OCI-LY7 (cell line): ENCODE measurements around the gene NECAB2. TPM values are rescaled to one million over a fixed set of nuclear protein-coding genes. Genes with fewer than 3 reads are reported as not detected.

ENCODE experiments used
- BruUV-seq: library from RNA; stranded (reverse); fragments of 400-500 nt; replicated peaks from 2 replicates; lab custom pipeline; 2021; lab: Mats Ljungman, UMichigan
- CTCF ChIA-PET: fragments of 300-600 bp; sonication (Branson Sonifier 250); formaldehyde crosslinking; loops from one replicate; lab custom pipeline; 2022; ENCODE audit warnings: antibody characterized with exemption; ENCODE audit not compliant: unreplicated experiment; lab: Charles Lee
- POLR2A ChIA-PET: fragments of 300-600 bp; sonication (Branson Sonifier 250); formaldehyde crosslinking; loops from one replicate; lab custom pipeline; 2022; ENCODE audit warnings: antibody characterized with exemption; lab: Charles Lee
- DNase-seq: peaks from one replicate; pipeline ENCODE4 v3.0.0-alpha.2; 2015; ENCODE audit warnings: low spot score
- H2AFZ ChIP-seq: fragments of 200-600 bp; sonication (generic), shearing (Covaris generic); 2 replicates; pipeline ENCODE4 v1.6.1; 2014; ENCODE audit warnings: mild to moderate bottlenecking, antibody characterized with exemption, low read length, moderate library complexity
- H3K27ac ChIP-seq: fragments of 200-600 bp; sonication (generic); 2 replicates; pipeline ENCODE4 v1.5.1; 2014; ENCODE audit warnings: mixed run types, low read depth, mild to moderate bottlenecking, moderate library complexity, low read length, inconsistent platforms; ENCODE audit not compliant: poor library complexity, severe bottlenecking
- H3K36me3 ChIP-seq: fragments of 200-600 bp; sonication (generic); 2 replicates; pipeline ENCODE4 v1.6.1; 2014; ENCODE audit warnings: mild to moderate bottlenecking, antibody characterized with exemption, low read length, moderate library complexity, mixed read lengths; ENCODE audit not compliant: insufficient read depth
- H3K4me1 ChIP-seq: fragments of 200-600 bp; sonication (generic); 2 replicates; pipeline ENCODE4 v1.5.1; 2014; ENCODE audit warnings: mild to moderate bottlenecking, low read length; ENCODE audit not compliant: insufficient read depth, poor library complexity, severe bottlenecking
- H3K4me2 ChIP-seq: fragments of 200-600 bp; sonication (generic); 2 replicates; pipeline ENCODE4 v1.6.1; 2014; ENCODE audit warnings: mild to moderate bottlenecking, low read length
- H3K4me3 ChIP-seq: fragments of 200-600 bp; sonication (generic); 2 replicates; pipeline ENCODE4 v1.5.1; 2014; ENCODE audit warnings: mild to moderate bottlenecking, low read depth, low read length; ENCODE audit not compliant: poor library complexity, severe bottlenecking
- H3K79me2 ChIP-seq: fragments of 200-600 bp; sonication (generic); 2 replicates; pipeline ENCODE4 v1.6.1; 2016; ENCODE audit warnings: low read depth, mild to moderate bottlenecking, low read length, moderate library complexity, mixed read lengths; ENCODE audit not compliant: insufficient read depth
- H3K9me2 ChIP-seq: fragments of 200-600 bp; sonication (generic); 2 replicates; pipeline ENCODE4 v1.6.1; 2016; ENCODE audit warnings: mild to moderate bottlenecking, low read length, mixed read lengths; ENCODE audit not compliant: insufficient read depth
- H3K9me3 ChIP-seq: fragments of 200-600 bp; sonication (generic); 2 replicates; pipeline ENCODE4 v1.6.1; 2014; ENCODE audit warnings: mild to moderate bottlenecking, mixed run types, low read length, mixed read lengths
- H4K20me1 ChIP-seq: fragments of 200-600 bp; sonication (generic); 2 replicates; pipeline ENCODE4 v1.6.1; 2014; ENCODE audit warnings: mild to moderate bottlenecking, antibody characterized with exemption, low read length, moderate library complexity, mixed read lengths; ENCODE audit not compliant: insufficient read depth
- EZH2phosphoT487 ChIP-seq: fragments of 200-600 bp; sonication (generic); IDR thresholded peaks from 2 replicates; pipeline ENCODE4 v1.6.1; 2018; ENCODE audit warnings: low read depth, borderline replicate concordance, mild to moderate bottlenecking, mixed run types, antibody characterized with exemption, low read length, moderate library complexity, mixed read lengths
- intact Hi-C: fragments of 100-400 bp; cut with micrococcal nuclease; formaldehyde crosslinking; loops from one replicate; pipeline ENCODE4 v1.10.0; 2022; ENCODE audit not compliant: unreplicated experiment
- total RNA-seq, 2 experiments: library from RNA; depleted of rRNA in 1 of 2; stranded (reverse); fragments of >200 nt in 1 of 2; shearing (Covaris generic) in 1 of 2; gene quantifications; 2 replicates each; pipeline ENCODE4 v1.2.3, GENCODE V29; 2014 to 2022
- TF ChIP-seq, protein P1 (sequence below): fragments of 200-600 bp; sonication (generic); conservative IDR thresholded peaks from 2 replicates; pipeline ENCODE4 v1.5.1; 2014; ENCODE audit warnings: mild to moderate bottlenecking, antibody characterized with exemption, low read length, moderate library complexity, mixed read lengths

NECAB2 gene
- total RNA-seq, 2 experiments from 2014 or later = not detected

DNA sequence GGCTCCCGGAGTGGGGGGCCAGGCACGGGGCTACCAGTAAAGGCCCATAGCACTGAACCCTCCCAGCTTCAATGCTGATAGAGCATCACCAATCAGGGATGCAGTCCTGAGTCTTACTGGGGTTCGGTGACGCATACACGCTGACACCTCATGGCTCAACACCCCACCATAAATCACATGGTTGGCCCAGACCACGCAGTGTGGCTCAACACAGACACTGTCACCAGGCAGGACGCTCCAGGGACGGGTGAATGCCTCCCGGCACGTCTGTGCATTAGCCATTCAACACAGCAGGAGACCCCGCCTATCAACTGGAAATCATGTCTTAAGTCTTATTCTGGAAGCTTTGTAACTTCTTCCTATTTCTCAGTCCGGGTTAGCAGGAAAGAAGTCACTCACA lies 35.0 kb downstream of the NECAB2 start:
- ChIA-PET CTCF (no interaction called here), POLR2A (no interaction called here)
- H3K4me2 ChIP-seq = no peak overlapping the region
- H4K20me1 ChIP-seq = no peaks in the 10 kb centered on the region
- BruUV-seq = no TSS peak
- TF ChIP-seq EZH2phosphoT487 = no peak
- TF ChIP-seq, protein P1, sequence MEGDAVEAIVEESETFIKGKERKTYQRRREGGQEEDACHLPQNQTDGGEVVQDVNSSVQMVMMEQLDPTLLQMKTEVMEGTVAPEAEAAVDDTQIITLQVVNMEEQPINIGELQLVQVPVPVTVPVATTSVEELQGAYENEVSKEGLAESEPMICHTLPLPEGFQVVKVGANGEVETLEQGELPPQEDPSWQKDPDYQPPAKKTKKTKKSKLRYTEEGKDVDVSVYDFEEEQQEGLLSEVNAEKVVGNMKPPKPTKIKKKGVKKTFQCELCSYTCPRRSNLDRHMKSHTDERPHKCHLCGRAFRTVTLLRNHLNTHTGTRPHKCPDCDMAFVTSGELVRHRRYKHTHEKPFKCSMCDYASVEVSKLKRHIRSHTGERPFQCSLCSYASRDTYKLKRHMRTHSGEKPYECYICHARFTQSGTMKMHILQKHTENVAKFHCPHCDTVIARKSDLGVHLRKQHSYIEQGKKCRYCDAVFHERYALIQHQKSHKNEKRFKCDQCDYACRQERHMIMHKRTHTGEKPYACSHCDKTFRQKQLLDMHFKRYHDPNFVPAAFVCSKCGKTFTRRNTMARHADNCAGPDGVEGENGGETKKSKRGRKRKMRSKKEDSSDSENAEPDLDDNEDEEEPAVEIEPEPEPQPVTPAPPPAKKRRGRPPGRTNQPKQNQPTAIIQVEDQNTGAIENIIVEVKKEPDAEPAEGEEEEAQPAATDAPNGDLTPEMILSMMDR = no peak
- intact Hi-C loops = no loop called here
- no peak overlapping the region for H3K4me3 ChIP-seq
- no peak overlapping the region for H3K27ac ChIP-seq
- H3K9me2 ChIP-seq = no peaks in the 10 kb centered on the region
- H3K9me3 ChIP-seq = no peaks in the 10 kb centered on the region
- no peaks in the 10 kb centered on the region for H3K36me3 ChIP-seq
- no peaks in the 10 kb centered on the region for H3K4me1 ChIP-seq
- DNase-seq = no peak
- no peaks in the 10 kb centered on the region for H3K79me2 ChIP-seq
- no peak overlapping the region for H2AFZ ChIP-seq

DNA sequence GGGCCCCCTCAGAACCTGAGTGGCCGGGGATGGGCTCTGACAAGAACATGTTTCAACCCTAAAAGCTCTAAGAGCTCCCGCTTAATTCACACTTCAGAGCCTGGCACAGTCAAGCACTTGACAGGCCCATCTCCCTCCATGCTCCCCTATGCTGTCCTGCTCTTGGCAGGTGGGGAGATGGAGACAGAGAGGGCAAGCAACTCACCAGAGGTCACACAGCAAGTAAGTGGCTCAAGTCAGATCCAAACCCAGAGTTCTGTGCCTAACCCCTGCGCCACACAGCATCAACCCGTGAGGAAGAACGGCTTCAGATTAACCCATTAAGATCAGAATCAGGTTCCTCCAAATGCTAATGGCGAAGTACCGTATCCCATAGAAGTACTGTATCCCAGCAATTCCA lies 36.4 kb downstream of the NECAB2 start:
- no peak overlapping the region for H3K4me2 ChIP-seq
- no peak for DNase-seq
- no peaks in the 10 kb centered on the region for H3K4me1 ChIP-seq
- TF ChIP-seq, protein P1 = no peak
- no peak for TF ChIP-seq EZH2phosphoT487
- no peak overlapping the region for H3K27ac ChIP-seq
- POLR2A ChIA-PET = interaction anchor here (1.1 kb wide), 1 partner anchor 10 kb away, joined by 4 read pairs; no protein-coding TSS in a partner anchor
- H4K20me1 ChIP-seq = no peaks in the 10 kb centered on the region
- no peak overlapping the region for H2AFZ ChIP-seq
- CTCF ChIA-PET = interaction anchor here (1.2 kb wide), 1 partner anchor 10 kb away, joined by 3 read pairs; no protein-coding TSS in a partner anchor
- no peaks in the 10 kb centered on the region for H3K36me3 ChIP-seq
- intact Hi-C loops = no loop called here
- no peaks in the 10 kb centered on the region for H3K79me2 ChIP-seq
- no peaks in the 10 kb centered on the region for H3K9me2 ChIP-seq
- no TSS peak for BruUV-seq
- no peak overlapping the region for H3K4me3 ChIP-seq
- no peaks in the 10 kb centered on the region for H3K9me3 ChIP-seq

DNA sequence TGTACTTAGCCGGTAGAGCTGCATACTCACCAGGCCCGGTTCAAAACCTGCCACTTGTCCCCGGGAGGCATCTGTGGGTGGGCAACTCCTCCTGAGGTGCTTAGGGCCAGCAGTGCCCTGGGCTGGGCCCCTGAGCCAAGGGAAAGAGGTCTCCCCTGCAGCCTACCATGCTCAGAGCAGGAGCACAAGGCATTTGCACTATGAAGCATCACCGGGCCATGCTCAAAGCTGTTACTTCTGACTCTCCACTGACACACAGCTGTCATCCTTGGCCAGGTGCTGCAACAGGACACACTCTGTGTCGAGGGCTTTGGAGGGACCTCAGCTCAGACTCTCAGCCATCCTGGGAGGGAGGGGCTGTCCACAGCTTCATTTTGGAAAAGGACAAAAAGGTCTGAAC lies 37.3 kb downstream of the NECAB2 start:
- Histone ChIP-seq H3K4me2 (no peak overlapping the region), H3K79me2 (no peaks in the 10 kb centered on the region), H4K20me1 (no peaks in the 10 kb centered on the region), H3K4me3 (no peak overlapping the region), H3K36me3 (no peaks in the 10 kb centered on the region), H3K4me1 (no peaks in the 10 kb centered on the region), H2AFZ (no peak overlapping the region), H3K9me3 (no peaks in the 10 kb centered on the region), H3K27ac (no peak overlapping the region), H3K9me2 (no peaks in the 10 kb centered on the region)
- DNase-seq = no peak
- intact Hi-C loops = no loop called here
- BruUV-seq = no TSS peak
- ChIA-PET POLR2A (interaction anchor here (1.1 to 1.2 kb wide), 2 partner anchors 9 to 10 kb away, joined by 3 to 4 read pairs; no protein-coding TSS in a partner anchor), CTCF (interaction anchor here (1.2 kb wide), 1 partner anchor 9 kb away, joined by 3 read pairs; no protein-coding TSS in a partner anchor)
- TF ChIP-seq, protein P1 = no peak
- TF ChIP-seq EZH2phosphoT487 = no peak
